Trophoblast cell (in vitro differentiated cells and primary cell): ENCODE measurements around the gene SETD7.

Experiments used
- DNase-seq, 2 donors: peaks; one replicate each; pipeline ENCODE4 v3.0.0-alpha.2; 2016
- H2AFZ ChIP-seq: 2 replicates; pipeline ENCODE4 v1.6.1; 2013; ENCODE audit warnings: low read length, moderate library complexity, mild to moderate bottlenecking; ENCODE audit not compliant: insufficient read depth, poor library complexity
- H2AK5ac ChIP-seq: 2 replicates; pipeline ENCODE4 v1.6.1; 2013; ENCODE audit warnings: mild to moderate bottlenecking, low read length
- H2BK120ac ChIP-seq: 2 replicates; pipeline ENCODE4 v1.6.1; 2013; ENCODE audit warnings: low read length, mild to moderate bottlenecking, moderate library complexity; ENCODE audit not compliant: insufficient read depth, poor library complexity
- H2BK12ac ChIP-seq: 2 replicates; pipeline ENCODE4 v1.6.1; 2013; ENCODE audit warnings: mild to moderate bottlenecking, low read length, moderate library complexity
- H2BK5ac ChIP-seq: 2 replicates; pipeline ENCODE4 v1.6.1; 2013; ENCODE audit warnings: low read length, low read depth, moderate library complexity, mild to moderate bottlenecking; ENCODE audit not compliant: poor library complexity
- H3K14ac ChIP-seq: 2 replicates; pipeline ENCODE4 v1.6.1; 2013; ENCODE audit warnings: mild to moderate bottlenecking, low read length
- H3K18ac ChIP-seq: 2 replicates; pipeline ENCODE4 v1.6.1; 2013; ENCODE audit warnings: mild to moderate bottlenecking, low read length
- H3K23ac ChIP-seq: 2 replicates; pipeline ENCODE4 v1.6.1; 2013; ENCODE audit warnings: low read length
- H3K27ac ChIP-seq: 2 replicates; pipeline ENCODE4 v1.5.1; 2013; ENCODE audit warnings: low read depth, mild to moderate bottlenecking, inconsistent platforms, low read length, moderate library complexity
- H3K27me3 ChIP-seq: 2 replicates; pipeline ENCODE4 v1.6.1; 2013; ENCODE audit warnings: inconsistent platforms, mild to moderate bottlenecking, low read length, moderate library complexity; ENCODE audit not compliant: insufficient read depth
- H3K36me3 ChIP-seq, 2 experiments: 1 replicate in 1 of 2; 2 replicates in 1 of 2; pipeline ENCODE4 v1.6.1; 2013; ENCODE audit warnings: low read length in 2 of 2, mild to moderate bottlenecking in 2 of 2, moderate library complexity in 1 of 2; ENCODE audit not compliant: insufficient read depth in 2 of 2, control insufficient read depth in 1 of 2
- H3K4ac ChIP-seq: 2 replicates; pipeline ENCODE4 v1.6.1; 2013; ENCODE audit warnings: low read depth, mild to moderate bottlenecking, low read length, moderate library complexity
- H3K4me1 ChIP-seq, 2 experiments: 1 replicate in 1 of 2; 2 replicates in 1 of 2; pipeline ENCODE4 v1.6.1; 2013; ENCODE audit warnings: low read length in 2 of 2, mild to moderate bottlenecking in 2 of 2, moderate library complexity in 1 of 2; ENCODE audit not compliant: insufficient read depth in 2 of 2, control insufficient read depth in 1 of 2
- H3K4me2 ChIP-seq: 2 replicates; pipeline ENCODE4 v1.6.1; 2013; ENCODE audit warnings: inconsistent platforms, mild to moderate bottlenecking, low read length, moderate library complexity
- H3K4me3 ChIP-seq: 2 replicates; pipeline ENCODE4 v1.5.1; 2013; ENCODE audit warnings: mild to moderate bottlenecking, low read depth, low read length, inconsistent platforms
- H3K79me1 ChIP-seq: one replicate; pipeline ENCODE4 v1.6.1; 2013; ENCODE audit warnings: low read length
- H3K79me2 ChIP-seq: 2 replicates; pipeline ENCODE4 v1.6.1; 2013; ENCODE audit warnings: low read length, mild to moderate bottlenecking; ENCODE audit not compliant: control insufficient read depth, insufficient read depth, poor library complexity
- H3K9ac ChIP-seq: 2 replicates; pipeline ENCODE4 v1.6.1; 2013; ENCODE audit warnings: mild to moderate bottlenecking, low read length
- H3K9me3 ChIP-seq: 2 replicates; pipeline ENCODE4 v1.6.1; 2013; ENCODE audit warnings: low read depth, mild to moderate bottlenecking, control low read depth, inconsistent platforms, low read length; ENCODE audit not compliant: insufficient read depth
- H4K12ac ChIP-seq: 2 replicates; pipeline ENCODE4 v1.6.1; 2013; ENCODE audit warnings: low read depth, mild to moderate bottlenecking, low read length, moderate library complexity
- H4K8ac ChIP-seq: 2 replicates; pipeline ENCODE4 v1.6.1; 2013; ENCODE audit warnings: low read depth, mild to moderate bottlenecking, low read length, moderate library complexity
- H4K91ac ChIP-seq: one replicate; pipeline ENCODE4 v1.6.1; 2013; ENCODE audit warnings: low read depth, mild to moderate bottlenecking, low read length, moderate library complexity
- WGBS: extraction: QIAGEN DNeasy Blood & Tissue Kit; methylation state at CpG from one replicate; pipeline ENCODE4 v1.1.7; 2013; ENCODE audit warnings: missing lambda C conversion rate; ENCODE audit not compliant: insufficient read length, insufficient coverage; ENCODE audit errors: extremely low coverage; 5-methylcytosine and 5-hydroxymethylcytosine counted together

The SETD7 gene

DNA sequence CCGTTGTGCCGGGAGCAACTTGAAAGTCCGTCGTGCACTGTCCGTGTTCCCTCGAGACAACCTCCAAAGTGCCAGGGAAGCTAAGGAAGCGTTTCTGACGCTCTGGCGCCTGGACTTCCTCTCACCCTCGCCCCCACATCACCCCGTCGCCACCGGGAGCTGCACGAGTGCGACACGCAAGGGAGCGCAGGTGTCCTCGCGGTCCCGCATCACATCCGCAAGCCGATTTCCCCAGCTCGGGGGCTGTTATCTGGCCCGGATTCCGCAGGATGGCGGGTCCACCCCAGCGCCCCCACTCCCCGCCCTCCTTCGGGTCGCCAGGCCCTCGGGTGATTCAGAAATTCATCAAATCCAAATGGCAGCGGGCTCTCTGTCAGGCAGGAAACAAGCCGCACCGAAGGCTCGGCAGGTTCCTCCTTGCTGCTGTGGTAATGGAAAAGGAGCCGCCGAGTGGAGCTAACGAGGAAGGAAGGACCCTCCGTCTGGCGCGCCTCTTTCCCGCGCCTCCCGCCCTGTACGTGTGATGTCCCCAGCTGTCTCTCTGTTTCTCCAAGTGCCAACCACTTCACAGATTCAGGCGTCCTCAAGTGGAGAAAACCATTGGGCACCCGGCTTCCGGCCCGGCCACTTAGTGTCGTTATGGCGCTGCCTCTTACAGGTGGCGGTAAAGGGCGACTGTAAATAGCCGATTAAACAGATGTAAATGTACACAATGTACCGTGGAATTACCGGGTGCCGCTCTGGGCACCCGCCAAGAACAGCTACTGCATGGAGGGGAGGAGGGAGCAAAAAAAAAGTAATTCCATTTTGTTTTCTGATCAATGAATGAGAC, 921 bp upstream of the SETD7 start:
- peak overlapping the region; percentile 95 for H3K4me2 ChIP-seq
- no peak overlapping the region for H3K23ac ChIP-seq
- H3K27me3 ChIP-seq = peaks cover 18% of the 10 kb centered on the region
- DNase-seq = peak; percentile 26 to 52
- H2BK120ac ChIP-seq = no peak overlapping the region
- no peak overlapping the region for H3K14ac ChIP-seq
- peak overlapping the region; percentile 91 for H2AFZ ChIP-seq
- peak overlapping the region; percentile 86 for H3K4me3 ChIP-seq
- peak overlapping the region; percentile 95 for H4K8ac ChIP-seq
- H3K79me1 ChIP-seq = peaks cover 16% of the 10 kb centered on the region
- H4K12ac ChIP-seq = no peak overlapping the region
- no peak overlapping the region for H2AK5ac ChIP-seq
- peak overlapping the region; percentile 9 for H3K4ac ChIP-seq
- no peaks in the 10 kb centered on the region for H3K36me3 ChIP-seq
- no peak overlapping the region for H2BK5ac ChIP-seq
- peak overlapping the region; percentile 99 for H3K18ac ChIP-seq
- no peak overlapping the region for H2BK12ac ChIP-seq
- H3K4me1 ChIP-seq = peaks cover 6 to 10% of the 10 kb centered on the region in 2 experiments
- peak overlapping the region; percentile 26 for H3K9ac ChIP-seq
- H3K79me2 ChIP-seq = peaks cover 12% of the 10 kb centered on the region
- no peak overlapping the region for H3K27ac ChIP-seq
- no peak overlapping the region for H4K91ac ChIP-seq
- no peaks in the 10 kb centered on the region for H3K9me3 ChIP-seq
- WGBS = no CpG with 5 or more reads among the region's 58 CpGs

DNA sequence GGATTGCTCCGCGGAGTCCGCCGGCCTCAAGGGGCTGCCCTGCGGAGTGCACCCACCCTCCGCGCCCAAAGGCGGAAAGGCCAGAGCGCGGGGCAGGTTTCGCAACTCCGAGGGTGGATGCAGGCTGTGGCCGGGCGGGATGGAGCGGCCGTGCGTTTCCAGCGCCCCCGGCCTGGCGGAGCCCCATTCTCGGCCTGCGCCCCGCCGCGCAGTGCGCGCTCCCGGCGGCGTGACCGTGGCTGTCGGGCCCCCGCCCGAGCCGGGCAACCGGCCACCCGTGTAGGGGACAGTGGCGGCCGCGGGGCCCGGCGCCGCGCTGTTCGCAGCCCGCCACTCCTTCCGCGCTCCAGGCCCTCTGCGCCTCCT, 331 bp downstream of the SETD7 start:
- peak; percentile 40 to 72 for DNase-seq
- peaks cover 18% of the 10 kb centered on the region for H3K27me3 ChIP-seq
- peak overlapping the region; percentile 97 for H4K91ac ChIP-seq
- H3K4me2 ChIP-seq = peak overlapping the region; percentile 95
- H3K4ac ChIP-seq = peak overlapping the region; percentile 93
- no peaks in the 10 kb centered on the region for H3K9me3 ChIP-seq
- H2BK5ac ChIP-seq = peak overlapping the region; percentile 74
- H3K14ac ChIP-seq = peak overlapping the region; percentile 95
- H4K12ac ChIP-seq = peak overlapping the region; percentile 89
- H3K23ac ChIP-seq = no peak overlapping the region
- peak overlapping the region; percentile 51 for H2BK12ac ChIP-seq
- H3K27ac ChIP-seq = peak overlapping the region; percentile 75
- peak overlapping the region; percentile 99 for H3K18ac ChIP-seq
- no peaks in the 10 kb centered on the region for H3K36me3 ChIP-seq
- peaks cover 11 to 15% of the 10 kb centered on the region in 2 experiments for H3K4me1 ChIP-seq
- H4K8ac ChIP-seq = peak overlapping the region; percentile 95
- peak overlapping the region; percentile 86 for H3K4me3 ChIP-seq
- H3K79me2 ChIP-seq = peaks cover 12% of the 10 kb centered on the region
- H3K9ac ChIP-seq = peak overlapping the region; percentile 90
- peak overlapping the region; percentile 91 for H2AFZ ChIP-seq
- H2BK120ac ChIP-seq = peak overlapping the region; percentile 96
- no CpG with 5 or more reads among the region's 49 CpGs for WGBS
- H3K79me1 ChIP-seq = peaks cover 16% of the 10 kb centered on the region
- peak overlapping the region; percentile 90 for H2AK5ac ChIP-seq

DNA sequence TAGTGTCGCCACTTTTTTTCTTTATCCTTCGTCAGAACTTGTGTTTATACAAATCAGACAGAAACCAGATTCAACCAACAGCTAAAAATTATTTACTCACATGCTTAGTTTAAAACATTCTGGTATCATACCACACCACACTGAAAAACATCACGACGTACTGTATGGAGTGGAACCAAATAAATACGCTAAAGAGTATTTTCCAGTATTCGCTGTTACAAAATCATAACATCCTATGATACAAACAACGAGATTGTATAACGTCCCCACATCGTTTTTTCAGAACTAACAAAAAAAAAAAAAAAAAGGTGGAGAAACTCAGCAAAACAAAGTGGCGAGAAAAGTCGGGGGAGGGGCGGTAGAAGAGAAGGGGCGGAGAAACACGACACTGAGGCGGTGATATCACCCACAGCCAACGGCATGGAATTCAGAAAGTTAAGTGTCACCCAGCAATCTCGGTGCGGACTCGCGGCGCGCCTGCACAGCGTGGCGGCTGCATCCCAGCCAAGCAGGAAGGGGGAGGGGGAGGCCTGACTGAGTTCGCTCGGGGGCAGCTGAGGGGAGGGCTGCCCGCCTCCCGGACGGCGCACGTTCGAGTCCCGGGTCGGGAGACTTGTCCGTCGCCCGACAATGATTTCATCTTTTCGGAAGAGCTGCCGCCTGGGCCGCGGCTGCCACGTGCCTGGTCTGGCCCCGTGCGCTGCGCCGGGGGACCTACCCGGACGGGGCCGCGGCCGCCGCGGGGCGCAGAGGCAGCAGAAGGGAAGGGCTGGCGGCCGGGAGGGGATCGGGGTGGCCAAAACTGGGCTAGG, 920 bp downstream of the SETD7 start:
- peaks cover 11 to 15% of the 10 kb centered on the region in 2 experiments for H3K4me1 ChIP-seq
- peak overlapping the region; percentile 95 for H4K8ac ChIP-seq
- H3K79me2 ChIP-seq = peaks cover 12% of the 10 kb centered on the region
- H3K79me1 ChIP-seq = peaks cover 16% of the 10 kb centered on the region
- peak overlapping the region; percentile 89 for H4K12ac ChIP-seq
- peak overlapping the region; percentile 90 for H3K9ac ChIP-seq
- DNase-seq = peak; percentile 85 to 91
- peak overlapping the region; percentile 91 for H2AFZ ChIP-seq
- peak overlapping the region; percentile 95 for H3K4me2 ChIP-seq
- no peaks in the 10 kb centered on the region for H3K9me3 ChIP-seq
- no peaks in the 10 kb centered on the region for H3K36me3 ChIP-seq
- peak overlapping the region; percentile 96 for H2BK120ac ChIP-seq
- H3K4ac ChIP-seq = peak overlapping the region; percentile 93
- H4K91ac ChIP-seq = peak overlapping the region; percentile 97
- peak overlapping the region; percentile 75 for H3K27ac ChIP-seq
- peak overlapping the region; percentile 74 for H2BK5ac ChIP-seq
- H3K14ac ChIP-seq = peak overlapping the region; percentile 95
- peak overlapping the region; percentile 90 for H2AK5ac ChIP-seq
- H3K23ac ChIP-seq = no peak overlapping the region
- peak overlapping the region; percentile 86 for H3K4me3 ChIP-seq
- peak overlapping the region; percentile 99 for H3K18ac ChIP-seq
- H3K27me3 ChIP-seq = peaks cover 18% of the 10 kb centered on the region
- WGBS = no CpG with 5 or more reads among the region's 57 CpGs
- H2BK12ac ChIP-seq = peak overlapping the region; percentile 51

DNA sequence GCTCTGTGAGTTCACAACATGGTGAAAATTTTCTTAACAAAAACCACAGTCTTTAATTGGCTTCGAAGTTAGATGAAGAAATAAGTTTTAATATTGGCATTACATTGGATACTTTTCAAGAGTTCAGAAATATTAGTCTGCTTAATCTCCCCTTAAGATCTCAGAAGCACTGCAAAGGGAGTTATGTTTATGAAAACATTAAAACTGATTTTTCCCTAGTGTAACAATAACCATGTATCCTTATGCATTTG, 1.5 kb downstream of the SETD7 start:
- Histone ChIP-seq H2AFZ (no peak overlapping the region), H3K18ac (no peak overlapping the region), H4K12ac (no peak overlapping the region), H3K27me3 (peaks cover 18% of the 10 kb centered on the region), H2BK120ac (no peak overlapping the region), H3K4ac (no peak overlapping the region), H3K4me3 (no peak overlapping the region), H3K79me1 (peaks cover 16% of the 10 kb centered on the region), H3K27ac (no peak overlapping the region), H3K23ac (no peak overlapping the region), H3K9me3 (no peaks in the 10 kb centered on the region), H3K4me1 (peaks cover 11 to 15% of the 10 kb centered on the region in 2 experiments), H3K14ac (no peak overlapping the region), H4K91ac (no peak overlapping the region), H2BK12ac (no peak overlapping the region), H2BK5ac (no peak overlapping the region), H3K4me2 (no peak overlapping the region), H4K8ac (no peak overlapping the region), H3K79me2 (peaks cover 12% of the 10 kb centered on the region), H3K9ac (no peak overlapping the region), H3K36me3 (no peaks in the 10 kb centered on the region), H2AK5ac (no peak overlapping the region)
- WGBS = no CpG with 5 or more reads among the region's 1 CpG
- no peak for DNase-seq
